Fibroblast of mammary gland (primary cell): ENCODE results near the gene CACNA2D1.

Source experiments
- DNase-seq: peaks from one replicate; pipeline ENCODE4 v3.0.0-alpha.2; 2010; ENCODE audit warnings: low read depth
- H3K4me3 ChIP-seq: 2 replicates; pipeline ENCODE4 v1.5.1; 2011; ENCODE audit warnings: low read depth, mild to moderate bottlenecking, low read length, moderate library complexity; ENCODE audit not compliant: control insufficient read depth
- TF ChIP-seq, protein P1 (sequence below): conservative IDR thresholded peaks from 2 replicates; pipeline ENCODE4 v1.5.1; 2011; ENCODE audit warnings: low read depth, low read length, inconsistent platforms; ENCODE audit not compliant: control insufficient read depth, insufficient read depth

CACNA2D1 gene

DNA sequence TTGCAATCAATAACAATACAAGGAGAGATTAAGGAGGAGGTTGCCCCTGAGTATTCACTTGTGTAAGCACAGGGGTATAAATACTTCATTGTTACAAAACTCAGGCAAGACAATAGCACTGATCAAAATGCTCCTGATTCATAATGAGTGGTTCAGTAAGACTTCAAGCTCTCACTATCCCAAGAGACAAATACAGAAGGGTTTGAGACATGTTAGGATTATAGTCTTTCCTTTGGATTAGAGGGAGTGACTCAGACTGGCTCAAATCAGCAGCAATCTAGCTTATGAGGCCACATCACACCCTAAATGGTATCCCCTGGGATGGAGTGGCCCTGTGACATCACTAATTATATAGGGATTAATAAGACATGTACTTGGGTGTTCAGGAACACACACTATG lies 506.5 kb downstream of the CACNA2D1 start:
- no peak overlapping the region for H3K4me3 ChIP-seq
- peak; percentile 47 for DNase-seq
- TF ChIP-seq, protein P1, sequence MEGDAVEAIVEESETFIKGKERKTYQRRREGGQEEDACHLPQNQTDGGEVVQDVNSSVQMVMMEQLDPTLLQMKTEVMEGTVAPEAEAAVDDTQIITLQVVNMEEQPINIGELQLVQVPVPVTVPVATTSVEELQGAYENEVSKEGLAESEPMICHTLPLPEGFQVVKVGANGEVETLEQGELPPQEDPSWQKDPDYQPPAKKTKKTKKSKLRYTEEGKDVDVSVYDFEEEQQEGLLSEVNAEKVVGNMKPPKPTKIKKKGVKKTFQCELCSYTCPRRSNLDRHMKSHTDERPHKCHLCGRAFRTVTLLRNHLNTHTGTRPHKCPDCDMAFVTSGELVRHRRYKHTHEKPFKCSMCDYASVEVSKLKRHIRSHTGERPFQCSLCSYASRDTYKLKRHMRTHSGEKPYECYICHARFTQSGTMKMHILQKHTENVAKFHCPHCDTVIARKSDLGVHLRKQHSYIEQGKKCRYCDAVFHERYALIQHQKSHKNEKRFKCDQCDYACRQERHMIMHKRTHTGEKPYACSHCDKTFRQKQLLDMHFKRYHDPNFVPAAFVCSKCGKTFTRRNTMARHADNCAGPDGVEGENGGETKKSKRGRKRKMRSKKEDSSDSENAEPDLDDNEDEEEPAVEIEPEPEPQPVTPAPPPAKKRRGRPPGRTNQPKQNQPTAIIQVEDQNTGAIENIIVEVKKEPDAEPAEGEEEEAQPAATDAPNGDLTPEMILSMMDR, result no peak

DNA sequence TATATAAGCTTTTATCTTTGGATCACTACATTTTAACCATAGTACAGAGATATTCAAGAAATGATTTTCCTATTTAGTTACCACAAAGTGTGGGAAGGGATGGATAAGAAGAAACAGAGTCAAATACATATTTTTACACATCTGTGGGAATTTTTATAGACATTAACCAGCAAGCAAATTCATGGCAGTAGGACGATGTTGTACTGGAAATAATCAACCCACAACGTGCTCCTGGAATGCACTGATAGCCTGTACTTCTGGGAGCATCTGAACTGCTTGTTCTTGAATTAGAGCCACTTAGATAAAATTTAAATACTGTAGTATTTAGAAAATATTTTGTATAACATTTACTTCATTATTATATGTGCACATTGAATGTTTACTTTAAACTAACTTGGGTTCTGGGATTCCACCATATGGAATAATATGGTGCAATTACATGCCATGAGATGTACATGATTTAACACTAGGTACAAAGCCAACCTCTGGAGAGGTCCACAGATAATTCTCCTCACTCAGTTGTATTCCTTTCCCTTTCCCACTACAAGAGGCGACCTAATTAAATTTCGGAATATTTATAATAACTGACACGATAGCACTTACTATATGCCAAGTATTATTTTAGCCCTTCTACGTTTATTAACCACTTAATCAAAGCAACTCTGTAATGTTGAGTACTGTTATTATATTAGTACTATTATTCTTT lies 508.8 kb downstream of the CACNA2D1 start:
- TF ChIP-seq, protein P1, result no peak
- DNase-seq, result no peak
- no peak overlapping the region for H3K4me3 ChIP-seq

- TF ChIP-seq, protein P1, result no peak
- H3K4me3 ChIP-seq, result no peak overlapping the region
- DNase-seq, result no peak
These were observed 510.6 kb downstream of the CACNA2D1 start for GRCh38 chr7:81932936-81933335.

DNA sequence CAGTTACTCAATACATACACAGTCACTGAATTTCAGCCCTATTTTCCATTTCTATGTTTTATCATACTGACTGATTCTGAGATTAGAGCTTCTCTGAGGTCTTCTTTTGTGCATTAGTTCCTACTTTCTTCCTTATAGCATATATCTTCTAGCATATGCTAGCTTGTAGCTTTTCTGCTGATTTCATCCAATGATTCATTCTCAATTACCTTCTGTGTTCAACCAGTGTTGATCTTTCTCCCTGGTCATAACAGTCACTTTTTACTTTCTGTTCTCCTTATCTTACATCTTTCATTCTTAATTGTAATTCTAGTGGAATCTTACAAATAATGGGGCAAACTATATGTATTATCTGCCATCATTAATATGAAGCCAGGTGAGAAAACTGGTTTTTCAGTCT lies 514.2 kb downstream of the CACNA2D1 start:
- DNase-seq, result peak; percentile 36
- no peak overlapping the region for H3K4me3 ChIP-seq
- TF ChIP-seq, protein P1, result no peak

- peak; percentile 53 for DNase-seq
- no peak overlapping the region for H3K4me3 ChIP-seq
- TF ChIP-seq, protein P1, result no peak
These were observed 517.4 kb downstream of the CACNA2D1 start for GRCh38 chr7:81926154-81926553.

DNA sequence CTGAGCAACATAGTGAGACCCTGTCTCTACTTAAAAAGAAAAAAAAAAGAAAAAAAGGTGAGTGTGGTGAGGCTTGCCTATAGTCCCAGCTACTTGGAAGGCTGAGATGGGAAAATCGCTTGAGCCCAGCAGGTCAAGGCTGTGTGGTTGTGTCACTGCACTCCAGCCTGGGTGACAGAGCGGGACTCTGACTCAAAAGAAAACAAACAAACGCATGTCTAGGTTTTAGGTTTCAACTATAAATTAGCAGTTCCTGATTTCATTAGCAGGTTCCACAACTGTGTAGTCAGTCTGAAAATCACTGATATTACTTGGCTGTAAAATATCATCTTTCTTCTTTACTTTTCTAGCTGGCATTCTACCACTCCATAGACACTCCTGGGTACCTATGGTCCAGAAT lies 518.0 kb downstream of the CACNA2D1 start:
- TF ChIP-seq, protein P1, result no peak
- no peak for DNase-seq
- no peak overlapping the region for H3K4me3 ChIP-seq
